Lower leg skin (tissue), 4 donors: ENCODE results near the gene NCKAP5L. TPM values are rescaled to one million over a fixed set of nuclear protein-coding genes. Genes with fewer than 3 reads are reported as not detected.

Experiments
- DNase-seq, 2 donors: peaks; one replicate each; pipeline ENCODE4 v3.0.0-alpha.2; 2019; ENCODE audit warnings: low spot score in 2 of 2
- H3K4me3 ChIP-seq: fragments of 200-600 bp; sonication (generic); 2 replicates; pipeline ENCODE4 v1.5.1; 2017; ENCODE audit warnings: mild to moderate bottlenecking, low read depth; ENCODE audit not compliant: poor library complexity, severe bottlenecking
- POLR2A ChIP-seq, 2 donors: fragments of 450-650 bp; IDR thresholded peaks; one replicate each; pipeline ENCODE4 v1.6.1; 2016 to 2017; ENCODE audit warnings: antibody characterized with exemption in 2 of 2, mild to moderate bottlenecking in 1 of 2, moderate library complexity in 1 of 2
- WGBS, 2 donors: methylation state at CpG; one replicate each; pipeline ENCODE4 v1.1.5; 2018; 5-methylcytosine and 5-hydroxymethylcytosine counted together
- intact Hi-C: fragments of 100-400 bp; cut with DNase I; formaldehyde crosslinking; loops from one replicate; pipeline ENCODE4 v1.15.0; 2023; ENCODE audit warnings: low total_unique reads
- total RNA-seq, 4 donors: library from RNA; depleted of rRNA; stranded (reverse); fragments of >200 nt; gene quantifications; one replicate each; pipeline ENCODE4 v1.1.0, GENCODE V29; 2016
- TF ChIP-seq, protein P1 (sequence below), 3 donors: fragments of 450-650 bp; IDR thresholded peaks; one replicate each; pipeline ENCODE4 v1.5.1; 2016; ENCODE audit warnings: antibody characterized with exemption in 3 of 3, mild to moderate bottlenecking in 3 of 3, moderate library complexity in 2 of 3

The NCKAP5L gene
- total RNA-seq, 4 donors from 2014 or later: 6.1 to 12.9 (median 9.0) TPM

DNA sequence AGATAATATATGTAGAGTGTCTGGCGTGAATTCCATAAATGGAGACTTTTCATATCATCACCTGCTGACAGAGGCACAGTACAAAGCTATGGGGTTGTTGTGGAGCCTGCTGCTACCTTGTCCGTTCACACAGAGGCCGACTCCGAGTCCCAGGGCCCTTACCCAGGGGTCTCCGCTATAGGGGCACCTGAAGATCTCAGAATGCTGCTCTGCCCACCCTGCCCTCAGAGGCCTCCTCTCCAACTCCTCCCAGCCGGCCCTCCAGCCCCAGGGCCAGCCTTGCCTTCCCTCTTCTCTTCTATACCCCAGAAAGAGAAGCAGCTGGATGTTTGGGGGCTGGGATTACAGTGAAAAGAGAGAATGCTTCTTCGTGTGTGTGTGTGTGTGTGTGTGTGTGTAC, 21.3 kb downstream of the NCKAP5L start:
- intact Hi-C loops: no loop called here
- no peak overlapping the region for H3K4me3 ChIP-seq
- no peak for TF ChIP-seq POLR2A (IDR thresholded peaks at IDR 0.05)
- TF ChIP-seq, protein P1, sequence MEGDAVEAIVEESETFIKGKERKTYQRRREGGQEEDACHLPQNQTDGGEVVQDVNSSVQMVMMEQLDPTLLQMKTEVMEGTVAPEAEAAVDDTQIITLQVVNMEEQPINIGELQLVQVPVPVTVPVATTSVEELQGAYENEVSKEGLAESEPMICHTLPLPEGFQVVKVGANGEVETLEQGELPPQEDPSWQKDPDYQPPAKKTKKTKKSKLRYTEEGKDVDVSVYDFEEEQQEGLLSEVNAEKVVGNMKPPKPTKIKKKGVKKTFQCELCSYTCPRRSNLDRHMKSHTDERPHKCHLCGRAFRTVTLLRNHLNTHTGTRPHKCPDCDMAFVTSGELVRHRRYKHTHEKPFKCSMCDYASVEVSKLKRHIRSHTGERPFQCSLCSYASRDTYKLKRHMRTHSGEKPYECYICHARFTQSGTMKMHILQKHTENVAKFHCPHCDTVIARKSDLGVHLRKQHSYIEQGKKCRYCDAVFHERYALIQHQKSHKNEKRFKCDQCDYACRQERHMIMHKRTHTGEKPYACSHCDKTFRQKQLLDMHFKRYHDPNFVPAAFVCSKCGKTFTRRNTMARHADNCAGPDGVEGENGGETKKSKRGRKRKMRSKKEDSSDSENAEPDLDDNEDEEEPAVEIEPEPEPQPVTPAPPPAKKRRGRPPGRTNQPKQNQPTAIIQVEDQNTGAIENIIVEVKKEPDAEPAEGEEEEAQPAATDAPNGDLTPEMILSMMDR (IDR thresholded peaks at IDR 0.05): no peak
- whole genome bisulfite sequencing, 2 donors: 92 to 95% methylated on average over 7 of the region's 7 CpGs
- DNase-seq: no peak

DNA sequence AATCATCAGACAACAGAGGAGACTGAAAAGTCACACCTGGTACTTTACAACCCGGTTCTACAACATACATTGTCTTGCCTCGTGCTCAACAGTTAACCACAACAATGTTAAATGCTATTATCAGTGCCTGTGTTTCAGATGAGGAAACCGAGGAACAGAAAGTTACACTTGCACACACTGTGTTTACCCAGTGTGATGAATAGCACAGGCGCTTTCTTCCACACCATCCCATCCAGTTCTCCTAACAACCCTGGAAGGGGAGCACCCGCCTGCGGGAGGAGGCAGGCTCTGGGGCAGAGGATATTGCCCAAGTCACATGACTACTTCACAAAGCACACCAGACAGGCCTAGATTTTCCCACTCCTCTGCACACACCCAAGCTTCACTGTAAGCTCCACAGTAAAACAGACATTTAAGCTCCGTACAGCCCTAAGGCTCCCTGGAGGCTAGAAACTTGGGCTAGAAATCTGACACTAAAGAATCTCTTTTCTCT, 21.8 kb downstream of the NCKAP5L start:
- intact Hi-C loops: no loop called here
- no peak for TF ChIP-seq POLR2A (IDR thresholded peaks at IDR 0.05)
- TF ChIP-seq, protein P1 (IDR thresholded peaks at IDR 0.05): no peak
- WGBS, 2 donors: 79 to 80% methylated on average over 7 of the region's 7 CpGs
- no peak for DNase-seq
- no peak overlapping the region for H3K4me3 ChIP-seq

DNA sequence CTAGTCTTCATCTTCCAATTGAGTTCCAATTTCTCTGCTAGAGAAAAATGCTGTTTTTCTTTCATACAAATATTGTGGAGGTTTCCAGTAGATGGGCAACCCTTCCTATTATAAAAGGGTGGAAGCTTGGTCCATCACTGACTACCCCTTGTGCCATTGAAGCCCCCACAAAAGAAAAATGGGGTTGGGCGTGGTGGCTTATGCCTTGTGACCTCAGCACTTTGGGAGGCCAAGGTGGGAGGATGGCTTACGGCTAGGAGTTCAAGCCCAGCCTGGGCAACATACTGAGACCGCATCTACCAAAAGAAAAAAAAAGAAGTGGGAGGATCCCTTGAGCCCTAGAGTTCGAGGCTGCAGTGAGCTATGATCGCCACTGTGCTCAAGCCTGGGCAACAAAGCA, 22.8 kb downstream of the NCKAP5L start:
- WGBS, 2 donors: 89 to 91% methylated on average over 5 of the region's 5 CpGs
- no peak for DNase-seq

DNA sequence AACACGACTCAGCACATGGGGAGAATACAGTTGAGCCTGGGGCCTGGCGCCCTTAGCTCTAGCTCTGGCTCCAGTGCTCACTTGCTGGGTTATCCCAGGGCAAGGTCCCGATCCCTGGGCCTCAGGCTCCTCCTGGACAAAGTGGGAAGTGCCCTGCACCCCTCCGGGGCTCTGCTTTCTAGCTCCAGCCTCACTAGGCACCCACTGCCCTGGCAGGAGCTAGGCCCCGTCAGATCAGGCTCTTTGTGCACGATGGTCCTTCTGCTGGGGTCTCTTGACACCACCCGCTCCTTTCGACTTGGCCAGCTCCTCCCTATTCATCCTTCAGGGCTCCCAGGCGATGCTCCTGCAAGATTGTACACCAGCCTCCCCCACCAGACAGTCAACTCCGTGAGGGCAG, 23.4 kb downstream of the NCKAP5L start:
- intact Hi-C loops: no loop called here
- no peak overlapping the region for H3K4me3 ChIP-seq
- WGBS, 2 donors: 90 to 92% methylated on average over 10 of the region's 10 CpGs
- DNase-seq: no peak
- no peak for TF ChIP-seq POLR2A (IDR thresholded peaks at IDR 0.05)
- TF ChIP-seq, protein P1 (IDR thresholded peaks at IDR 0.05): no peak

More for the DNA sequence above, 22.8 kb downstream of the NCKAP5L start:
- H3K4me3 ChIP-seq: no peak overlapping the region
- TF ChIP-seq, protein P1 (IDR thresholded peaks at IDR 0.05): no peak
- TF ChIP-seq POLR2A (IDR thresholded peaks at IDR 0.05): no peak
- intact Hi-C loops: no loop called here

DNA sequence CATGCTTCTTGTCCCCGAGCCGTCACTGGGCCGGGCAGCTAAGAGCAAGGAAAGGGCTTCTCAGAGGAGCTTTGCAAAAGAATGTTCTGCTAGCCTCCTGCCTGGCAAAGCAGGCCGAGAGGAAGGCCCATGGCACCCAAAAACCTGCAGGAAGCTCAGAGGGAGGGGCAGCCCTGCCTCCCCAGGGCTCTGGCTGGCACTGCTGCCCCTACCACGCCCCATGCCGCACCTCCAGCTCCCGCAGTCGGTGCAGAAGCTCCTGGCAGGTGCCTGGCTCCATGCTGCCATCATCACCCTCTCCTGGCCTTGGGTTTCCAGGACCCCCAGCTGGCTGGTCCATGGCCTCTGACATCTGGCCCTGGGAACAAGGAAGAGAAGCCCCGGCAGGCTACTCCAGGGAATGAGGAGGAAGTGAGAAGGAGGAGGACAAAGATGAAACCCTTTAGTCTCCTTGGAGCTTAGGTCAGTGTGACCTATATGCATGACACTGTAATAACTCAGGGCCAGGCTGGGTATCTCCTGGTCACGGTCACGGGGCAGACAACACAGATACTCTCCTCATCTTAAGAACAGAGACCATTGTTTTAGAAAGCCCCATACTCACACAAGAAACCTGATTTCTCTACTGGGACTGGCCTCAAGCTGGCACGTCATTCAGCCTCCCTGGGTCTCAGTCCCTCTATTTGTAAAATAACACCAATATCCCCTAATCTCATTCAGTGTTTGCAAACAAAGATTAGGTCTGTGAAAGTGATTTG, 24.3 kb downstream of the NCKAP5L start:
- no peak for DNase-seq
- intact Hi-C loops: no loop called here
- no peak overlapping the region for H3K4me3 ChIP-seq
- TF ChIP-seq POLR2A (IDR thresholded peaks at IDR 0.05): no peak
- TF ChIP-seq, protein P1 (IDR thresholded peaks at IDR 0.05): no peak
- 59 to 64% methylated on average over 12 of the region's 12 CpGs for WGBS, 2 donors
